HG03103 (cell line): ENCODE data around the gene STXBP3.

Experiments used
- ATAC-seq: cut with Tn5 transposase; IDR thresholded peaks from one replicate; pipeline ENCODE4 v1.9.1; 2021; ENCODE audit warnings: low read depth; ENCODE audit not compliant: unreplicated experiment

The STXBP3 gene

DNA sequence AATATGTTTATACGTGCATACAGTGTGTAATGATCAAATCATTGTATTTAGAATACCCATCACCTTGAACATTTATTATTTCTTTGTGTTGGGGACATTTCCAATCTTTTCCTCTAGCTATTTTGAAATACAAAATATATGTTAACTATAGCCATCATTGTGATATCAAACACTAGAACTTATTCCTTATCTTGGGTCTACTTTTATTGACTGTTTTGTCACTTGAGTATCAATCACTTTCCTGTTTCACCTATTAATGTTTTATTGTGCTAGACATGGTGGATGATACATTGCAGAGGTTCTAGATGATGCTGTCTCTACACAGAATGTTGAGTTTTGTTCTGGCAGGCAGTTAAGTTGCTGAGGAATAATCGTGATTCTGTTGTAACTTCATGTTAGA, 45.9 kb downstream of the STXBP3 start:
- no peak for ATAC-seq

DNA sequence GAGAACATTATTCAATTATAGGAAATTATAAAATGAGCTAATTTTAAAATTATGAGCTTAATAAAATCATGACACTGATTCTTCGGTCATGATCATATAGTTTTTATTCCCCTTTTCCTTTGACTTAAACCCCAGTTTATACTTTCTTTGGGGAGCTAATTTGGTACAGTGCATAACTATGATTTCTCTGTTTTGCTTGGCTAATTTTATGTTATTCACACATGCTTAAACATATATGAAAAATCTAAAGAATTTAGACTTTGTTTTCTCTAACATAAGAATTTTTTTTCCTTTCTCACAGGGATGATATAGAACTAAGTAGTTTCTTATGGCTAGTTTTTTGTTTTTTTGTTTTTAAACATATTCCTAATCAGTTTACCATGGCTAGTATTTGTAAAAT, 52.5 kb downstream of the STXBP3 start:
- ATAC-seq = no peak

DNA sequence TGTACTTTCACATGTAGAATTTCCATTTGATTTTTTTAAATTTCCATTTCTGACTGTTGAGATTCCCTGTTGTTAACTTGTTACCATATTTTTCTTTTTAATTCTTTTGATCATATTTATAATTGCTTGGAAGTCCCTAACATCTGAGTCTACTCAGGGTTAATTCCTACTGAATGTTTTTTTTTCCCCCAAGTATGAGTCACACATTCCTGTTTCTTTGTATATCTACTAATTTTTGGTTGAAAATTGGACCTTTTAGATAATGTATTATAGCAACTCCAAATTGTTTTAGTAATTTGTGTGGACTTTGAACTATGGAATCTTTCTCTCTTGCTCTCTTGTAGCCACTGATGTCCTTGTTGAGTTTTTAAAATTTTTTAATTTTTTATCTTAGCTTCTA, 54.6 kb downstream of the STXBP3 start:
- ATAC-seq = no peak

DNA sequence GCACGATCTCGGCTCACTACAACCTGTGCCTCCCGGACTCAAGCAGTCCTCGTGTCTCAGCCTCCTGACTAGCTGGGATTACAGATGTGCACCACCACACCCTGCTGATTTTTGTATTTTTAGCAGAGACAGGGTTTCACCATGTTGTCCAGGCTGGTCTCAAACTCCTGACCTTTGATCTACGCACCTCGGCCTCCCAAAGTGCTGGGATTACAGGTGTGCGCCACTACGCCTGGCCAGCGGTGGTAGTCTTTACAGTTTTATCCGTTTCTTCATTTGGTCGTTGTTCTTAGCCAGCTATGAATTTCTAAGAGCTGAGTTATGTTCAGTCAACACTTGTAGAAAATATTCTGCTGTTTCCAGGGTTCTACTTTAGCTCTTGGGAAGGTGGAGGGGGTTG, 57.1 kb downstream of the STXBP3 start:
- no peak for ATAC-seq

DNA sequence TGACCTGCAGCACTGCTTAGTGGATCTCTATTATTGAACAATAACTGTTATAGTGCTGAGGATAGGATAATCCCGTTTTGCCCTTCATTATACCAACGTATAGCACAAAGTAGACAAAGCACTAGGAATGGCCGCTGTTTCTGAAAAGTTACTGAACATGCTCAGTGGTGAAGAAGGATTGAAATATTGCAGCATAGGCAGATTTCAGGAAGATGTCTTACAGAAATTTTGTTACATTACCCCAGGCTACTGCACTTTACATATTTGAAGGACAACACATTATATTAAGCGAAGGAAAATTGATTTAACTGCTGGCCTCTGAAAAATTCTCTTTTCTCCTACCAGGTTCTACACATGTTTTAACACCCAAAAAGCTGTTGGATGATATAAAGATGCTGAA, 62.0 kb downstream of the STXBP3 start:
- ATAC-seq = no peak

DNA sequence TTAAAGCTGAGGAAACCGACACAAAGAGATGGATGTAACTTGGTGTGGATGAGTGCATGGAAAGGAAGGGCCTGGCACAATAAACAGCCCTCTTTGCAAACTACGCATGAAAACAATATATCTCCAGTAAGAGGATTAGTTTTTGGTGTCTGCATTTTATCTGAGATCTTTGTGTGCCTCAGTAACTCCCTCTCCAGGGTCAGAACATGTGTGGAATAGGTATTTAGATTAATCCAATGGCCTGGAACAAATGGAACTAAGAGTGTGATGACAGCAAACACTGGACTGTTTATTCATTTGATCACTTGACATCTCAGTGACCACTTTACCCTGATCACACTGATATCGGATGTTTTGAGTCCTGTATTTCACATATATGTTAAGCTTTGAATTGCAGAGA, 65.1 kb downstream of the STXBP3 start:
- ATAC-seq = no peak

DNA sequence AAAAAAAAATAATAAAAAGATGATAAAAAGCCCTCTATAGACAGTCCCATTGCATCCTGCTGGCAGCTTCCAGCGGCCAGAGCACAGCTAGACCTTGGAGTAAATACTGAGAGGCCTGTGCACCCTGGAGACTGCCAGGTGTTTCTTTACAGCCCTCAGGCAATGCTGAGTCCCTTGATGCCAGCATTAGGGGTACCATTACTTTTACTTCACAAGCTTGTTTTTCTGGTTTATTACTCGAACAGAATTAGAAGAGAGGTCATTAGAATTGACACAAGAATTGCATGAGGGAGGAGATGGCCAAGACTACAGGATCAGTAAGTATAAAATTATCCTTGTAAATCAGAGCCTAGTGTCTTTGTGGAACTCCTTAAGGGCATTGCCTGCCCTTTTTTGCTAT, 66.9 kb downstream of the STXBP3 start:
- ATAC-seq = no peak

DNA sequence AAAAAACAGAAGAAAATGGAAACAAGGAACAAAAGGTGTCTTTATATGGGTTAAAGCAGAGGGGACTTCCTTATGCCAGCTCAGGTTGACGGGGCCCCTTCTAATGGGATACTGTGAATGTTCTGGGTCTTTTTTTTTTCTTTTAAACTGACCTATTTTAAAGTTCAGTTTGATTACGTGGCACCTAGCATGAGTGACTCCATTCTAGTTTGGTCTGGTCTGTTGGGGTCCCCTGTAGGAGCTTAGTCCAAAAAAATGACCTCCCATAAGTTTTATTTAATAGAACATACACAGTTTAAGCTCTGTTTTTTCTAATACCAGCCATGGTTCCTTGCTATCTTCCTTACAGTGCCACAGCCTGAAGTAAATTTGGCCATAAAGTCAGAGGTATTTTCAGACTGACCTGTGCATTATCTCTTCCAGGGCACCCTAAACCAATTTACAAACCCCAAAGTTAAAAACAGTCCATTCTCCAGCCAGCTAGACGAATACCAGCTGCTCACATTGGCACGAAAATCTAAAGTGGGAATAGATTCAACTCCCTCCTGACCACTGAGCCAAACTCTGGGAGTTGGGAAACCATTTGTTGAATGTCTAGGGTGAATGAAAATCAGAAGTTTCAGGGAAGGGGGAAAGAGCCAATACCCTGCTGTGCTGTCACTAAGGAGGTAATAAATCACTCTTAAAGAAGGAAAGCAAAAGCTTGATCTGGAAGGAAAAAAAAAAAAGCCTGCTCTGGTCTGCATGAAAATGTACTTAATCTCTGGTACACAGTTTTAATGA, 68.1 kb downstream of the STXBP3 start:
- no peak for ATAC-seq

DNA sequence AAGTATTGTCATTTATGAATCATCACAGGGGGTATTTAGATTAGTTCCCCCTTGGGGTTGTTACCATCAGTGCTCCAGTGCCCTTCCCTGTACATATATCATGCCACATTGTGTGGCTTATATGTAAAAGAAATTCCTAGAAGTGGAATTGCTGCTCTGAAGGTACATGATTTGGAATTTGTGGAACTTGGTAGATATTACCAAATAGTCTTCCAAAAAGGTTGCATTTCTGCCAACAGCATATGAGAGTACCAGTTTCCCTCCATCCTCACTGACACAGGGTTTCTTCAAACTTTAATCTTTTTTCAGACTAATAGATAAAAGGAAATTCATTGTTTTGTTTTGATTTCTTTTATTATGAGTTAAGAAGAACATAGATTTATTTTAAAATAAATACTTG, 69.1 kb downstream of the STXBP3 start:
- ATAC-seq = no peak

DNA sequence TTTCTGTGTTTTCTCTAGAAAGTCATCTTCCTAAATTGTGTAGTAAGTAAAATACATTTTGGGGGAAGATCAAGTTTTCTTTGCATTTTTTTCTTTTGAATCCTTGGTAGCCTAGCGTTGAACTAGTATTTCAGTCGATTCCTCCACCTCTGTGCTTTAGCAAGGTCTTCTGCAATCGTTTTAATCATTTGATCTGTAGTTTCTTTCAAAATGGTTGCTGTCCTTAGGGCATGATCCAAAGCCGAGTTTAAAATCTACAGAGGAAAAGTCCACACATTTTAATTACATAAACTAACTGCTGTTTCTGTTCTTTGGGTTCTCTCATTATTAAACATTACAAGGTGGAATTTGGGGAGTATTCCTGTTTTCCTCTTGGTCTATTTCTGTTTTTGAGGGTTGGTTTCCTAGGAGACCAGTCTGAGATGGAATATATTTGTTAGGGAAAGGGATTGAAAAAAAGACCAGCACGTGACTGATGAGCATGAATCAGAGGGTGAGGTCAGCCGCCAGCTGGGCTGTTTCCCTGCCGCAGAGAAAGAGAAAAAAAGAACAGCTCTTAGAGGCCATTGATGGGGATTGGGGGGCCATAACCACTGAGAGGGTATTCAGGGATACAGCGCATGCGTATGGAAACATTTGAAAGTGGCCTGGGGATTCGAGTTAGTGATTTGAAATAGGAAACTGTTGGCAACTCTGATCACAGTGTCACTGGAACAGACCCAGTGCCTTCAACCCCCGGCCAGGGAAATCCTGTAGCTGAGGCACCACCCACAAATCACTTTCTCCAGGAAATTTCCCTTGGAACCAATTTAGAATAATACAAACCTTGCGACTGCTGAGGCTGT, 69.8 kb downstream of the STXBP3 start:
- ATAC-seq = no peak

DNA sequence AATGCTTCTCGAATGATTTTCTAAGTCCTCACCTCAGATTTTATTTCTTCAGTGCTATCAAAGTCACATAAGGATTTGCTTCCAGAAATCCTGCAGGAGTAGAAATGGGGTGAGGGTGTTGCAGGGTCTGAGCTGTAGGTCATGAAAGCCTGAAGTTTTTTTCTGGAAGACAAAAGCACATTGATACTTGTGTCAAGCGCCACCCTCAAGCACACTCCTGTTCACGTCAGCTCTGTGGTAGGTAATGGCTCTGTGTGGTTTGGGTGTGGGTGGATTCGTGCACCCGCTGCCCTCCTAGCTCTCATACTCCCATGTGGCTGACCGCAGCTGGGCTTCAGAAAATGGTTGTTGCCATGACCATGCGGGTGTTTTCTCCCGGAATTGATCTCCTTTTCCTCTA, 70.5 kb downstream of the STXBP3 start:
- no peak for ATAC-seq

DNA sequence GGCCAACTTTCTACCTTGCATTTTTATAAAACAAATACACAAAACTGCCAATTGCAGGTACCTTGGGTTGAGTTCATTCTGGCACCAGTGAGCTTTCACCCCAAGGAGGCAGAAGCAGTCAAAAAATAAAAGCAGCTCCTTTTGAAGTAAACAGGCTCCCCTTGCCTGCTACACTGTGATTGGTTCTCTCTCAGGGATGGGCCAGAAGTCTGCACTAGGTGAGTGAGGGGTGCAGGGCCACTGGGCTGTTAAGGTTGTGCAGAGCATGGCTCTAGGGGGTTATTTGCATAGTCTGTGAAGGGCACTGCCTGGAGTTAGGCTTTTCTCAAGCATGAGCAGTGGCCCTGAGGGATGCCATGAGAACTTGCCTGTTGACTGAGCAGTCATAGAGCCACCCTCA, 71.3 kb downstream of the STXBP3 start:
- no peak for ATAC-seq

DNA sequence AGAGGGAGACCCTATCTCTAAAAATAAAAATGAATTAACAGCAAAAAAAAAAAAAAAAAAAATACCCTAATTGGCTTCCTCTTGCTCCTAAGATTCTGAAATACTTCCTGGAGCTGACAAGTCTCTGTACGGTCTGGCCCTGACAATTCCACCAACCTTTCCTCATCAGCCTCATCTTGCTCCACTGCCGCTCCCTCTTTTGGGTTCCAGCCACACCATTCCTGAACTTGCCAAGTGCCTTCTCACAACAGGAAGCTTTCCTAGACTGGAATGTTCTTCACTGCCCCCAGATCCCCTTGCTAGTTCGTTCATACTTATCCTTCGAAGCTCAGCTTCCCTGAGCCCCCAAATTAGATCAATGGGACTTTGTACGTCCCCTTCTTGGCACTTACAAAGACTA, 73.4 kb downstream of the STXBP3 start:
- ATAC-seq = no peak

DNA sequence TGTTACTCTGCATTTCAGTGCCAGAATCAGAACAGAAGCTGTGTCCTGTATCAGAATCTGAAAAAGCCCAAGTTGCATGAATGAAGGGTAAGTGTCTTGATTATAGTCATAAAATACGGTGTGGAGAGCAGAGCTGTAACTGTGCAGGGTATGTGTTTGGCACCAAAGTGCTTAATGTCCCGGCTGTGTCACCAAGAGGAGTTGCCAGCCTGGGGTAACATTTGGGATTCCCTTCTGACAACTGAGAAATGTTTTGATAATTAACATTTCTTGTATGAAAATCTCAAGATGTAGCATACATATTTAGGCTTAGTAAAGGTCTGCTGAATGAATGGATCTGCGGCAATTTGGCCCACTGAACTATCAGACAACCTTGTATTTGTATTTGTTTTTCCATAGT, 77.2 kb downstream of the STXBP3 start:
- ATAC-seq = no peak

DNA sequence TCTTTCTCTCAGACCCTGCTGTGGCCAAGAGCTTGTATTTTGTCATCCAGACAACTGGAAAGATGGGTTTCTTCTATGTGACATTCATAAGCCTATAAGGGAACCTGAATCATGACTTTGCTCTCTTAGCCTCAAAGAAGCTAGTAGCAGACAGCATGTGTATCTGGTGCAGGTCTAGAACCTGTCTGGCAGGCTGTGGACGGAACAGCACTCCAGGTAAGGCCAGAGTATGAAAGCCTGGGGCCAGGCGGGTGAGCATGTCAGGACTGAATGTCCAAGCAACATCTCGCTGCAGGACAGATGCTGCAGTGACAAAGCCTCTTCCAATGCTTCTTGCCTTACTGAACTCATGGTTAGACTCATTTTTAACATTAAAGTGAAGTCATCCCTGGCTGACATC, 77.6 kb downstream of the STXBP3 start:
- no peak for ATAC-seq

DNA sequence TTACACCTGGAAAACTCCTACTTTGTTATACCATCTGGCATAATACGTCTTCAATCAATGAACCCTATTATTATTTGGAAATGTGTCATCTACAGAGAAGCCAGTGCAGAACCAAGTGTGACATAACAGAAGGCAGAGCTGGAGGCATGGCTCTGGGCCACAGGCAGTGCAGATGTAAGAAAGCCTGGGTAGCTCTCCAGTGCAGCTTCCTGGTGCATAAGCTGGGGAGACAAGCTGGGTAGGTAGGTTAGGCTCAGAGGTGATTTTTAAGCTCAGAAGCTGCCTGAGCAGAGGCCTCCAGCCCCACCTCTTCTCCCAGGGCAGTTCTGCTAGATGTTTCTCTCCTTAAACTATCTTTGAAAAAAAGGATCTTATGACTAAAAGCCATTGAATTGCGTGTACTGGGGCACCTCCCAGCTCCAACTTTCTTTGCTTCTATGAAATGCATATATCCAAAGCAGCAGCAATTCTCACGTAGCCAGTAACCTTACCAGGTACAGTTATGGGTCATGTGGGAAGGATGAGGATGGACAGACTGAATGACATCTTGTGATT, 79.7 kb downstream of the STXBP3 start:
- ATAC-seq = no peak

DNA sequence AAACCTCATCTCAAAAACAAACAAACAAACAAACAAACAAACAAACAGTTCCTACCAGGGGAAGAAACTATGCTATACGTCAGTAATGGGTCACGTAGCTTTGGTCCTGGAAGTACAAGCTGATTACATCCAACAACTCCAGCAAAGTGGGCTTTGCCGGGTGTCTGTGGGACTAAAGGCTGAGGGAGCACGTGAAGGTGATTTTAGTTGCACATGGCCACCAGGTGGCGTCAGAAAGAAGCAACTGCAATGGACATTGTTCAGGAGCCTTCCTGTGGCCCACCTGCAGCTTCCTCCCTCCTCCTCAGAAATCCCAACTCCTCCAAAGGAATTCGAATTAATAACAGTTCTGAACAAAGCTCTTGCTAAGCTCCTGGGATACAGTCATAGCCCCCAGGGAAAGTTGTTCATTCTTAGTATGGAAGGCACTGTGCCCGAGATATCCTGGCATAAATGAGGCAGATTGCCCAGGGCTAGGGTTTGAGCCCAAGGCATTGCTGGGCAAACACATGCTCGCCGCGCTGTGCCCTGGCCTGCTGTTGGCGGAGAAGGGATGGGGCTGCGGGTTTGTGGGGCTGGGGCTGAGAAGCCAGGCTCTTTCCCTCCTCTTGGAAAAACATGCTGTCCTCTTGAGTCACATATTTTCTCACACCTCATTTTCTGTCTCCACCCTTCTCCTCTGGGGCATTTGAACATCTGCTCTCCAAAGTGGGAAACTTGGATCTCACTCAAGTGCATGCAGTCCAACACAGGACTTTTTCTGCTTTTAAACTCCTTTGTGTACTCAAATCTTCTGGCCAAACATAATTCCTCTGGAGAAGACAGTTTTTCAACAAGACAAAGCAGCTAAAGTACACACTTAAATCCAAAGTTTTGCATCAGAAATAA, 81.8 kb downstream of the STXBP3 start:
- no peak for ATAC-seq

DNA sequence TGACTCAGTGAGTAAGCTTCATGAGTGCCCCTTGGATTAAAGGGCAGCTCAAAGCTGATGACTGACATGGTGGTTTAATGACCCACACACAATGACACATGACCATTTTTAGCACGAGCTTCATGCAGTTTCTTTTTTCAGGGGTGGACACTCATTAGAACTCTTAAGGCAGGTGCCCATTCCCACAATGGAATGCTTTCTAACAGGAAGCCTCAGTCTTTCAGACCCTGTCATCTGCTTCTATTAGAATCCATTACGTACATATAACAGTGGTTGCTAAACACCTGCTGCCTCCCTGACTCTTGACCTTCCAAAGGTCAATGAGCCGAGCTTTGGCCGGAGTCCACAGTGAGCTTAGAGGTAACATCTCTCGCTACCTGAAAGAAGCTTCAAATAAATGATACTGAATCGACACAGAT, 83.0 kb downstream of the STXBP3 start:
- ATAC-seq = no peak

DNA sequence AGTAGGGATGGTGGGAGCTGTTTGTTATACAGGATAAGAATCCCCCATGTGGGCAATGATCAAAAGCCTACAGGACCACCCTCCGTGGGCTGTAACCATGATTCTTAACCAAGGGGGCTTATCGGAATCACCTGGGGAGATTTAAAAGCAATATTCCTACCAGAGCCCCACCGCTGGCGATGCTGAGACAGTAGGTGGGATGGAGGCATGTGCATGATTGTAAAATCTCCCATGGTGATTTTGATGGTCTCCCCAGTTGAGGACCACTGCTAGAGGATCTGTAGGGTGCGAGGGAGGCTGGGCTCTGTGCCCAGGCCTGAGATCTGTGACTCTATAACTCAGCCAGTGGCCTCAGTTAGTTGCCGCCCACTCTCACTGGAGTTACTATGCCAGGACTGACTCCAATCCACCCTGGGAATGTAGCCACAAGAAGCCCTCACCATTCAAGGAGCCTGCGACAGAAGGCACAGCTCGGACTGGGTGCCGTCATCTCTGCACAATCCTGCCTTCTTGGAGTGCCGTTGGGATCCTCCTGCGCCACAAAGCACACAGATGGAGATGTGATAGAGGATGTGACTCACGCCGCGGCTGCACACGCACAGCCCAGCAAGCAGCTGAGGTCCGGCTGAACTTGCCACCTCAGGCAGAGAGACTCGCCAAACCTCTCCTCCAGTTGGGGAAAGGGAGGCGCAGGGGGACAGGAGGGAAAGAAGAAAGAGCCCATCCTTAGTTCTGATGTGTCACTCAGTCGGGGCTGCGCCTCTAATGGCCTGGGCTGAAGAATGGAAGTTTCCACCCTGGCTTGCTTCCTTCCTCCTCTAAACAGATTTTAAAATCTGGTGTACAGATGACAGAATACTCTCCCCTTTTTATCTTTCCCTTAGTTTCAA, 83.9 kb downstream of the STXBP3 start:
- no peak for ATAC-seq

DNA sequence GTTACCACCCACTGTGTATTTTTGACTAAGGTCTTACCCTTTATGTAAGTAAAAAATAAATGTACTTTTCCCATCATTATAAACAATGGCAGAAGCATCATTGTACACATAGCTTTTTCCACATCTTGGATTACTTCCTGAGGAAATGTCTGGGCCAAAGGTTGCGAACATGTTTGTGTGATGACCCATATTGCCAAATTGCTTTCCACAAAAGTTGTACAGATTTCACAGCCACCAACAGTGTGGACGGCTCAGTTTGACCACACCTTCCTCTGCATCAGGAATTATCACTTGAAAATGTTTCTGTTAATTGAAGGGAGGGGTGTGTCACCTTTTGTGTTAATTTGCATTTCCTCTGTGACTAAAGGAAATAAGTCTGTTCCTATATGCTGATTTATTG, 84.8 kb downstream of the STXBP3 start:
- no peak for ATAC-seq
